H1 (cell line): ENCODE measurements around the gene AOPEP. TPM values are rescaled to one million over a fixed set of nuclear protein-coding genes. Genes with fewer than 3 reads are reported as not detected.

ENCODE experiments used
- CTCF ChIA-PET: fragments of 300-600 bp; sonication (Branson Sonifier 250); formaldehyde crosslinking; loops from one replicate; lab custom pipeline; 2021; ENCODE audit not compliant: partially characterized antibody; lab: Charles Lee
- POLR2A ChIA-PET: fragments of 300-600 bp; sonication (Branson Sonifier 250); formaldehyde crosslinking; loops from one replicate; lab custom pipeline; 2021; ENCODE audit warnings: inconsistent platforms; ENCODE audit not compliant: partially characterized antibody; lab: Charles Lee
- DNase-seq, 2 experiments: peaks; one replicate each; pipeline versions ENCODE4 v3.0.0 to v3.0.0-alpha.2; 2010 to 2022; ENCODE audit warnings: low spot score in 2 of 2, low read depth in 1 of 2, mixed read lengths in 1 of 2
- FAIRE-seq: peaks from 2 replicates; lab custom pipeline; 2011; peaks lifted over from hg19 to GRCh38; lab: Jason Lieb, UNC
- H2AFZ ChIP-seq: 2 replicates; pipeline ENCODE4 v1.8.1; 2012; ENCODE audit warnings: low read length, inconsistent platforms
- H2AK5ac ChIP-seq: 2 replicates; pipeline ENCODE4 v1.6.1; 2013; ENCODE audit warnings: low read depth, low read length
- H2BK120ac ChIP-seq: replicated peaks from 2 replicates; pipeline ENCODE3; 2013; ENCODE audit warnings: low read depth, low read length, inconsistent platforms
- H2BK12ac ChIP-seq: 2 replicates; pipeline ENCODE4 v1.6.1; 2013; ENCODE audit warnings: low read depth, low read length
- H2BK15ac ChIP-seq: 2 replicates; pipeline ENCODE4 v1.6.1; 2013; ENCODE audit warnings: low read length
- H2BK20ac ChIP-seq: 2 replicates; pipeline ENCODE4 v1.6.1; 2013; ENCODE audit warnings: low read length
- H2BK5ac ChIP-seq: 2 replicates; pipeline ENCODE4 v1.6.1; 2013; ENCODE audit warnings: low read depth, low read length
- H3K14ac ChIP-seq: 2 replicates; pipeline ENCODE4 v1.6.1; 2013; ENCODE audit warnings: inconsistent platforms; ENCODE audit not compliant: insufficient read length
- H3K18ac ChIP-seq: 2 replicates; pipeline ENCODE4 v1.6.1; 2013; ENCODE audit warnings: low read length; ENCODE audit errors: extremely low read depth
- H3K23ac ChIP-seq: 2 replicates; pipeline ENCODE4 v1.6.1; 2013; ENCODE audit warnings: inconsistent platforms; ENCODE audit not compliant: insufficient read length
- H3K23me2 ChIP-seq: 2 replicates; pipeline ENCODE4 v1.6.1; 2013; ENCODE audit warnings: low read depth, low read length
- H3K27ac ChIP-seq: 2 replicates; pipeline ENCODE4 v1.6.1; 2011; ENCODE audit warnings: low read depth, low read length, inconsistent platforms
- H3K27me3 ChIP-seq, 4 experiments: replicated peaks in 1 of 4; 1 replicate in 1 of 4; 2 replicates in 3 of 4; pipeline versions ENCODE4 v1.6.1 to v1.8.1; 2011 to 2013; ENCODE audit warnings: low read length in 3 of 4, mild to moderate bottlenecking in 3 of 4, inconsistent platforms in 2 of 4, mixed read lengths in 2 of 4, moderate library complexity in 1 of 4; ENCODE audit not compliant: control insufficient read depth in 3 of 4, insufficient read depth in 3 of 4; ENCODE audit errors: extremely low read depth in 1 of 4
- H3K36me3 ChIP-seq, 4 experiments: 2 replicates each; pipeline versions ENCODE4 v1.6.1 to v1.8.1; 2011 to 2013; ENCODE audit warnings: mild to moderate bottlenecking in 4 of 4, low read length in 3 of 4, moderate library complexity in 2 of 4, control low read depth in 1 of 4, inconsistent platforms in 1 of 4; ENCODE audit not compliant: insufficient read depth in 4 of 4, control insufficient read depth in 2 of 4
- H3K4ac ChIP-seq: replicated peaks from 2 replicates; pipeline ENCODE3; 2013; ENCODE audit warnings: low read length, low read depth, mixed read lengths, inconsistent platforms; ENCODE audit not compliant: insufficient read length
- H3K4me1 ChIP-seq, 4 experiments: replicated peaks in 1 of 4; 1 replicate in 1 of 4; 2 replicates in 3 of 4; pipeline versions ENCODE4 v1.6.1 to v1.8.1; 2011 to 2013; ENCODE audit warnings: low read length in 3 of 4, inconsistent platforms in 2 of 4, mixed read lengths in 1 of 4; ENCODE audit not compliant: insufficient read depth in 4 of 4, control insufficient read depth in 3 of 4
- H3K4me2 ChIP-seq, 2 experiments: 2 replicates each; pipeline versions ENCODE4 v1.6.1 to v1.8.1; 2011 to 2013; ENCODE audit warnings: low read depth in 2 of 2, low read length in 2 of 2, control low read depth in 1 of 2, inconsistent platforms in 1 of 2, mild to moderate bottlenecking in 1 of 2; ENCODE audit not compliant: insufficient read depth in 1 of 2
- H3K4me3 ChIP-seq, 4 experiments: fragments of 200-600, 300-600 bp in 1 of 4; sonication (generic), shearing (Covaris generic), sonication (Bioruptor Twin) in 1 of 4; 2 replicates each; pipeline versions ENCODE4 v1.5.1 to v1.8.1; 2011 to 2016; ENCODE audit warnings: low read length in 4 of 4, low read depth in 3 of 4, control low read depth in 2 of 4, inconsistent platforms in 2 of 4, mild to moderate bottlenecking in 2 of 4, mixed read lengths in 1 of 4, moderate library complexity in 1 of 4; ENCODE audit not compliant: insufficient read depth in 2 of 4; ENCODE audit errors: extremely low read depth in 1 of 4
- H3K56ac ChIP-seq: replicated peaks from 2 replicates; pipeline ENCODE3; 2013; ENCODE audit warnings: low read depth, mild to moderate bottlenecking, mixed read lengths, low read length, inconsistent platforms; ENCODE audit not compliant: insufficient read length
- H3K79me1 ChIP-seq: 2 replicates; pipeline ENCODE4 v1.6.1; 2013; ENCODE audit warnings: low read depth, low read length, control low read depth
- H3K79me2 ChIP-seq, 2 experiments: 2 replicates each; pipeline versions ENCODE4 v1.6.1 to v1.8.1; 2012 to 2013; ENCODE audit warnings: low read length in 2 of 2, mild to moderate bottlenecking in 2 of 2, inconsistent platforms in 1 of 2; ENCODE audit not compliant: insufficient read depth in 2 of 2, control insufficient read depth in 1 of 2
- H3K9ac ChIP-seq, 4 experiments: replicated peaks in 1 of 4; 1 replicate in 1 of 4; 2 replicates in 3 of 4; pipeline versions ENCODE4 v1.6.1 to v1.8.1; 2011 to 2013; ENCODE audit warnings: low read depth in 3 of 4, low read length in 3 of 4, control low read depth in 2 of 4, mild to moderate bottlenecking in 2 of 4, moderate library complexity in 2 of 4, inconsistent platforms in 1 of 4; ENCODE audit errors: extremely low read depth in 1 of 4
- H3K9me3 ChIP-seq, 2 experiments: 2 replicates each; pipeline versions ENCODE4 v1.6.1 to v1.8.1; 2012 to 2013; ENCODE audit warnings: mild to moderate bottlenecking in 2 of 2, moderate library complexity in 2 of 2, control low read depth in 1 of 2, inconsistent platforms in 1 of 2, low read depth in 1 of 2, low read length in 1 of 2, mixed read lengths in 1 of 2; ENCODE audit not compliant: insufficient read depth in 2 of 2
- H4K20me1 ChIP-seq, 2 experiments: replicated peaks in 1 of 2; 2 replicates each; pipeline versions ENCODE3 to v1.8.1; 2011 to 2013; ENCODE audit warnings: inconsistent platforms in 2 of 2, low read length in 2 of 2, mild to moderate bottlenecking in 1 of 2; ENCODE audit not compliant: insufficient read depth in 2 of 2, control insufficient read depth in 1 of 2
- H4K5ac ChIP-seq: 2 replicates; pipeline ENCODE4 v1.6.1; 2013; ENCODE audit warnings: low read length, low read depth, mixed read lengths, inconsistent platforms; ENCODE audit not compliant: insufficient read length
- H4K8ac ChIP-seq: 2 replicates; pipeline ENCODE4 v1.8.0; 2013; ENCODE audit warnings: mild to moderate bottlenecking, moderate library complexity, low read length, inconsistent platforms; ENCODE audit not compliant: insufficient read depth; ENCODE audit errors: extremely low read depth
- H4K91ac ChIP-seq: replicated peaks from 2 replicates; pipeline ENCODE3; 2013; ENCODE audit warnings: low read length, mixed read lengths, inconsistent platforms; ENCODE audit not compliant: insufficient read length
- EGR1 ChIP-seq: IDR thresholded peaks from 2 replicates; pipeline ENCODE4 v1.6.1; 2011; ENCODE audit warnings: low read depth, low read length, borderline replicate concordance
- KDM4A ChIP-seq: IDR thresholded peaks from one replicate; pipeline ENCODE4 v1.7.1; 2012; ENCODE audit warnings: low read depth, mild to moderate bottlenecking, moderate library complexity, low read length, inconsistent platforms; ENCODE audit not compliant: severe bottlenecking
- NANOG ChIP-seq: IDR thresholded peaks from 2 replicates; pipeline ENCODE4 v1.6.1; 2011; ENCODE audit warnings: low read length, low read depth, mild to moderate bottlenecking, inconsistent platforms; ENCODE audit not compliant: insufficient read depth, poor library complexity, severe bottlenecking
- RNF2 ChIP-seq: fragments of 200-900, 300-1000 bp; sonication (generic); IDR thresholded peaks from 2 replicates; pipeline ENCODE4 v1.7.1; 2016; ENCODE audit warnings: borderline replicate concordance, low read depth, mild to moderate bottlenecking, antibody characterized with exemption, low read length; ENCODE audit not compliant: poor library complexity, severe bottlenecking; ENCODE audit errors: missing control alignments
- WGBS, 2 experiments: shearing (Covaris generic) in 1 of 2; methylation state at CpG; one replicate each; pipeline versions ENCODE4 v1.1.6 to v1.1.7; 2013 to 2015; ENCODE audit warnings: low lambda C conversion rate in 2 of 2, mixed read lengths in 2 of 2, inconsistent platforms in 1 of 2, low coverage in 1 of 2, missing lambda C conversion rate in 1 of 2; ENCODE audit not compliant: insufficient replicate concordance in 2 of 2, insufficient coverage in 1 of 2, insufficient read length in 1 of 2; ENCODE audit errors: extremely low coverage in 1 of 2, missing lambda C conversion rate in 1 of 2; 5-methylcytosine and 5-hydroxymethylcytosine counted together
- polyA plus RNA-seq, 7 experiments: library from polyadenylated mRNA; depleted of rRNA in 3 of 7; stranded (reverse) in 5 of 7; unstranded in 2 of 7; fragments of >200 nt in 5 of 7; fragments of 200-250 nt in 2 of 7; gene quantifications; 1 replicate in 5 of 7; 2 replicates in 1 of 7; 4 replicates in 1 of 7; pipeline versions ENCODE4 v1.2.1 to v1.2.3, GENCODE V29; 2011 to 2013; ENCODE audit warnings: missing spikeins in 2 of 7, mixed read lengths in 2 of 7
- total RNA-seq: library from RNA; stranded (reverse); fragmentation: NEBNext Ultra II Directional; extraction: Animal tissue kit (Norgen Biotek cat#: 25700); gene quantifications from 2 replicates; pipeline ENCODE4 v1.2.1, GENCODE V29; 2021

AOPEP gene
- total and polyA plus RNA-seq, 2 of the 8 experiments (the other 6 are each of a cell fraction or from before 2014, with no cell fraction given) = 6.1 to 14.3 TPM

GRCh38 chr9:95043826-95044225 is 317.3 kb downstream of the AOPEP start:
- Histone ChIP-seq H4K91ac (no peak overlapping the region), H4K20me1 (peaks cover 0 to 3% of the 10 kb centered on the region in 2 experiments), H2BK20ac (no peak overlapping the region), H3K14ac (no peak overlapping the region), H3K23me2 (peaks cover 11% of the 10 kb centered on the region), H3K4me2 (no peak overlapping the region; a peak in 1 of 4 replicates), H2AK5ac (no peak overlapping the region), H3K79me2 (no peaks in the 10 kb centered on the region), H2BK5ac (no peak overlapping the region), H3K27me3 (peaks cover 0 to 15% (median 8%) of the 10 kb centered on the region in 4 experiments; a peak in 6 of 7 replicates), H4K8ac (no peak overlapping the region), H3K36me3 (no peaks in the 10 kb centered on the region), H3K9ac (no peak overlapping the region), H3K27ac (no peak overlapping the region), H3K4me1 (peaks cover 6 to 17% (median 12%) of the 10 kb centered on the region in 4 experiments), H2BK120ac (no peak overlapping the region), H3K9me3 (no peaks in the 10 kb centered on the region), H3K79me1 (no peaks in the 10 kb centered on the region), H3K23ac (no peak overlapping the region), H4K5ac (no peak overlapping the region), H3K4me3 (no peak overlapping the region), H3K56ac (no peak overlapping the region), H3K4ac (no peak overlapping the region), H2AFZ (no peak overlapping the region), H2BK12ac (no peak overlapping the region), H2BK15ac (no peak overlapping the region), H3K18ac (no peak overlapping the region)
- ChIA-PET POLR2A (interaction anchor here (0.7 kb wide), 1 partner anchor 259 kb away, joined by 3 read pairs; no protein-coding TSS in a partner anchor), CTCF (interaction anchor here (0.7 to 4.4 kb wide), 14 partner anchors 9 to 362 kb away, joined by 3 to 22 read pairs (median 4); no protein-coding TSS in a partner anchor)
- TF ChIP-seq NANOG (no peak), KDM4A (no peak), RNF2 (no peak), EGR1 (no peak)
- DNase-seq (no peak), FAIRE-seq (no peak)
- 74% methylated on average over 5 of the region's 5 CpGs; no CpG with 5 or more reads in 1 of the 2 experiments for WGBS, 2 experiments
